BE2C (cell line): ENCODE measurements around the gene TRHDE.
A peak's percentile ranks its signal among the peaks of the same experiment; 100 is the strongest.

Experiments used
- DNase-seq: peaks from one replicate; pipeline ENCODE4 v3.0.0-alpha.2; 2020
- H3K27me3 ChIP-seq: fragments of 250-450 bp; sonication (Bioruptor Pico); 2 replicates; pipeline ENCODE4 v1.5.1; 2020; ENCODE audit warnings: mild to moderate bottlenecking
- H3K36me3 ChIP-seq: fragments of 250-450 bp; sonication (Bioruptor Pico); 2 replicates; pipeline ENCODE4 v1.5.1; 2020; ENCODE audit warnings: mild to moderate bottlenecking
- H3K4me1 ChIP-seq: fragments of 250-450 bp; sonication (Bioruptor Pico); 2 replicates; pipeline ENCODE4 v1.5.1; 2020
- H3K4me3 ChIP-seq: 2 replicates; pipeline ENCODE4 v1.5.1; 2011; ENCODE audit warnings: low read depth, low read length
- H3K9me3 ChIP-seq: fragments of 250-450 bp; sonication (Bioruptor Pico); 2 replicates; pipeline ENCODE4 v1.5.1; 2020
- TF ChIP-seq, protein P1 (sequence below): IDR thresholded peaks from 2 replicates; pipeline ENCODE4 v1.5.1; 2012; ENCODE audit warnings: mild to moderate bottlenecking, low read depth, low read length

TRHDE gene

DNA sequence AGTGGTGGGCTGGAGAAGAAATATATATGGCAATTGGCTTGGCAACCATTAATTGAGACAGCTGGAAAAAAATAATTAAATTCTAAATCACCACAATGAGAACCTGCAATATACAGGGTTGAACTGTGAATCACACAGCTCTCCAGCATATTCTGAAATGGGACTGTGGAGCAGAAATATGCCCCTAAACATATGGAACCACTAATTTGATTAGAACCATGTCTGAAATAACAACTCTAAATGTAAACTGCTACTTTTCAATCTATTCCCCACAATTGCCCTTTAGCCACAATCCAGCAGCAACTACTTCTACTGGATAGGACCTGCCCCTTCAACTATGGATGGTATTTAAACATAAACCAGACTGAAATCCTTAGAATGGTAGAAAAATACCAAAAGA, 330.4 kb downstream of the TRHDE start:
- DNase-seq: no peak
- H3K4me3 ChIP-seq: no peak overlapping the region
- TF ChIP-seq, protein P1, sequence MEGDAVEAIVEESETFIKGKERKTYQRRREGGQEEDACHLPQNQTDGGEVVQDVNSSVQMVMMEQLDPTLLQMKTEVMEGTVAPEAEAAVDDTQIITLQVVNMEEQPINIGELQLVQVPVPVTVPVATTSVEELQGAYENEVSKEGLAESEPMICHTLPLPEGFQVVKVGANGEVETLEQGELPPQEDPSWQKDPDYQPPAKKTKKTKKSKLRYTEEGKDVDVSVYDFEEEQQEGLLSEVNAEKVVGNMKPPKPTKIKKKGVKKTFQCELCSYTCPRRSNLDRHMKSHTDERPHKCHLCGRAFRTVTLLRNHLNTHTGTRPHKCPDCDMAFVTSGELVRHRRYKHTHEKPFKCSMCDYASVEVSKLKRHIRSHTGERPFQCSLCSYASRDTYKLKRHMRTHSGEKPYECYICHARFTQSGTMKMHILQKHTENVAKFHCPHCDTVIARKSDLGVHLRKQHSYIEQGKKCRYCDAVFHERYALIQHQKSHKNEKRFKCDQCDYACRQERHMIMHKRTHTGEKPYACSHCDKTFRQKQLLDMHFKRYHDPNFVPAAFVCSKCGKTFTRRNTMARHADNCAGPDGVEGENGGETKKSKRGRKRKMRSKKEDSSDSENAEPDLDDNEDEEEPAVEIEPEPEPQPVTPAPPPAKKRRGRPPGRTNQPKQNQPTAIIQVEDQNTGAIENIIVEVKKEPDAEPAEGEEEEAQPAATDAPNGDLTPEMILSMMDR: no peak
- H3K27me3 ChIP-seq: no peaks in the 10 kb centered on the region
- H3K9me3 ChIP-seq: no peaks in the 10 kb centered on the region
- no peaks in the 10 kb centered on the region for H3K4me1 ChIP-seq
- H3K36me3 ChIP-seq: no peaks in the 10 kb centered on the region

GRCh38 chr12:72605975-72606374, 333.8 kb downstream of the TRHDE start:
- H3K4me3 ChIP-seq: no peak overlapping the region
- no peaks in the 10 kb centered on the region for H3K27me3 ChIP-seq
- H3K4me1 ChIP-seq: no peaks in the 10 kb centered on the region
- TF ChIP-seq, protein P1: no peak
- no peak for DNase-seq
- no peaks in the 10 kb centered on the region; the same call in 1 of the 2 replicates for H3K9me3 ChIP-seq
- H3K36me3 ChIP-seq: no peaks in the 10 kb centered on the region

DNA sequence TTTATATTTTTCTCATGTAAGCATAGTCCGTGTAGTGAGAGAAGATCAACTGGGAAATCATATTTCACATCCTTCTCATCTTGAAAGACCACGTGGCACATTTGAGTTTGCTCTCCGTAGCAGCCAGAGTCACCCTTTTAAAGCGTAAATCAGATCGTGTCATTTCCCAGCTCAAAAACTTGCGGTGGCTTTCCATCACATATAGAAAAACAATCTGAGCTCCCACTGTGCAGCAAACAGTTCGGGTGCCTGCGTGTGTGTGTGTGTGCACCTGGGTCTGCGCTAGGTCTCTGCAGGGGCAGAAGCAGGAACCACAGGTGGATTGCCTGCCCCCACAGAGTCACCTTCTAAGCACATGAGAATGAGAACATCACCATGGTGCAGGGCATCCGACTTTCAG, 338.2 kb downstream of the TRHDE start:
- TF ChIP-seq, protein P1: no peak
- no peaks in the 10 kb centered on the region for H3K4me1 ChIP-seq
- no peak overlapping the region for H3K4me3 ChIP-seq

DNA sequence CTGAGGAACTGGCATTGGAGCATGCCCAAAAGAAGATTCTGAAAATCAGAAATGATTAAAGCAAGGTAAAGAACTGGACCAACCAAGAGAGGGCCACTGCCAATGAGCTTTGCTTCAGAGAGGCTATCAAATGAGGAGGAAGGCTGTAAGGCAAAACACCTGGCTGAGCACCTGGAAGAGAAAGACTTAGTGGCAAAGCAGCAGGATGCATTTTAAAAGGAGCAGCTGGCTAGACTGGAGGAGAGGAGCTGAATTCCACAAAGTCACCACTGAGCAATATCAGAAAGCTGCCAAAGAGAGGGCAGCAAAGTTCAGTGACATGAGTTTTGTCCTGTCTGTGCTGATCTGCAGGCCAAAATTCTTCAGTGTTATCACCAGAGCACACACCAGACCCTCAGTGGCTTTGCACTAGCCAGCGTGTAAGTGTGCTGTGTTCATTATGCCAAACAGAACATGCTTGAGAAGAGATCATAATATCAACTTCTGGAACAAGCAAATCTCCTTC, 338.7 kb downstream of the TRHDE start:
- TF ChIP-seq, protein P1: no peak
- Histone ChIP-seq H3K4me1 (no peaks in the 10 kb centered on the region), H3K9me3 (no peaks in the 10 kb centered on the region; the same call in 1 of the 2 replicates), H3K4me3 (no peak overlapping the region), H3K27me3 (no peaks in the 10 kb centered on the region), H3K36me3 (no peaks in the 10 kb centered on the region)
- no peak for DNase-seq

More for the DNA sequence above, 338.2 kb downstream of the TRHDE start:
- no peaks in the 10 kb centered on the region for H3K27me3 ChIP-seq
- H3K36me3 ChIP-seq: no peaks in the 10 kb centered on the region
- DNase-seq: no peak
- H3K9me3 ChIP-seq: no peaks in the 10 kb centered on the region; the same call in 1 of the 2 replicates

GRCh38 chr12:72612171-72612570, 340.0 kb downstream of the TRHDE start:
- DNase-seq: no peak
- TF ChIP-seq, protein P1: no peak
- no peak overlapping the region for H3K4me3 ChIP-seq

GRCh38 chr12:72618764-72619163, 346.6 kb downstream of the TRHDE start:
- Histone ChIP-seq H3K36me3 (no peaks in the 10 kb centered on the region), H3K27me3 (no peaks in the 10 kb centered on the region), H3K4me3 (no peak overlapping the region), H3K9me3 (no peaks in the 10 kb centered on the region), H3K4me1 (no peaks in the 10 kb centered on the region)
- TF ChIP-seq, protein P1: no peak
- peak; percentile 6 for DNase-seq

More at GRCh38 chr12:72612171-72612570, 340.0 kb downstream of the TRHDE start:
- Histone ChIP-seq H3K27me3 (no peaks in the 10 kb centered on the region), H3K36me3 (no peaks in the 10 kb centered on the region), H3K4me1 (no peaks in the 10 kb centered on the region), H3K9me3 (no peaks in the 10 kb centered on the region; the same call in 1 of the 2 replicates)
